NCI-H1436 (cell line): ENCODE results near the gene NCOA5.
A peak's percentile ranks its signal among the peaks of the same experiment; 100 is the strongest.

ENCODE experiments used
- DNase-seq: peaks from one replicate; lab custom pipeline; 2025; lab: John Stamatoyannopoulos, UW

Gene NCOA5

DNA sequence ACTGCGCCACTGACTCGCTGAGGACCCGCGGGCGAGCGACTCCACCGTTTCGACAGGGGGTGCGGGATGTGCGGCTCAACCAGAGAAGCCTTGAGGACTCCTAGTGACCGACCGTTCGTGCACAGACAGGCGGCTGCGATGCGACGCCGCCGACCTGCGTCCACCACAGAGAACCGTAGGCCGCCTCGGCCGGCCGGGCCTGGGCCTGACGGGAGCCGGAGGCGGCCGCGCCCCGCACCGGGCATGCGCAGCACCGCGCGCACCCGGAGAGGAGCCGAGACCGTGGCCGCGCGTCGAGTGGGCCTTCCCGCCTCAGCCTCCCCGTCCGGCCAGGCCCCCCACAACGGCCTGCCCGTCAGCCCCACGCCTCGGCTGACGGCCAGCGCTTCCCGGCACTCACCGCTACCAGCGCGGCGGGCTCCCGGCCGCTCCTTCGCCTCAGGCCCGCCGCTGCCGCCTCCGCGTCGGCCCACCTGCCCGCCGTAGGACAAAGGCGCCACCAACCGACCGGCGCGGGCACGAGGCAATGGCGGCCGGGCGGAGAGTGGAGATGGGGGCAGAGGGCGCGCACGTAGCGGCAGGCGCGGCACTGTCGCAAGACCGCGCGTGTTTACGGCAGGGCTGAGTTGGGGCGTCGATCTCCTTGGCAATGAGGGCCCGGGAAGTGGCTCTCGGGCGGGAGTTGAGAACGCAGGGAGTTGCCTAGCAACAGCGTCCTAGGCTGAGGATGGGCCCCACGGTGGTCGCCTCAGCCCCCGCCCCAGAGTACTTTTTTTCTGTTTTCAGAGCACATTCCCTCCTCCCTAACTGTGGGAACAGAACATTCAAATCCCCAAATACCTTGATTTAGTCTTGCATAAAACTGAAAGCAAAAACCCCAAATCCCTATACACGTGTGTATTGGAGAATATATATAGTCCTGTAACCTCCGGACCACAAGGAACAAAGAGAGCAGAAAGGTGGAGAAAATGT, at the start of gene NCOA5:
Gene NCOA5 (minus strand): TSS at position 546 of the 972 bp plus-strand sequence. CDS start 10,538 bp downstream, outside the sequence.
- peak; percentile 95 for DNase-seq

DNA sequence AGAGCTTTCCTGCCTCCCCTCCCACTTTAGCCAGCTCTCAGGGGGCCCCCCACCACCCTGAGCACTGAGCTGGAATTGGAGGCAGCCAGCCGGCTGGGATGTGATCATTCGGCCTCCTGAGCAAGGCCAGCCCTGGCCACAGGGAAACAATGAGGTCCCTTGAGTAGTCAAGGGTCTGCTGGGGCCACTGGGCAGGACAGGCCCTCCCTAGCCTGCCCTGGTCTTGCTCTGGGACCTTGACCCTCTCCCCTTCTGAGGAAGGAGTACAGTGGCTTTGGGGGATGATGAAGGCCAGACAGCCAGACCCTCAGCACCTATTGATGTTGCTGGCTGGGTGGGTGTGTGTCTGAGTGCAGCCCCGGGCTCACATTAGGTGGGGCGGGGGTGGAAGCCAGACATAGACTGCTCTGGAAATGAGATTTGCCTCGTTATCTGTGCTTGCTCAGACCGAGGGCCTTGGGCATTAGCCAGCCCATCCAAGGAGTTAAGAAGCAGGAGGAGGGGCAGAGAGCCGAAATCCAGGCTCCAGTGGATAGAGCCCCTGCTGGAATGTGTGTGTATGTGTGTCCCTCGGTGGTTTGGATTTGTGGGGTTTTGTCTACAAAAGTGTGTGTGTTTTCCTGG, 49.6 kb upstream of the NCOA5 start:
- no peak for DNase-seq

DNA sequence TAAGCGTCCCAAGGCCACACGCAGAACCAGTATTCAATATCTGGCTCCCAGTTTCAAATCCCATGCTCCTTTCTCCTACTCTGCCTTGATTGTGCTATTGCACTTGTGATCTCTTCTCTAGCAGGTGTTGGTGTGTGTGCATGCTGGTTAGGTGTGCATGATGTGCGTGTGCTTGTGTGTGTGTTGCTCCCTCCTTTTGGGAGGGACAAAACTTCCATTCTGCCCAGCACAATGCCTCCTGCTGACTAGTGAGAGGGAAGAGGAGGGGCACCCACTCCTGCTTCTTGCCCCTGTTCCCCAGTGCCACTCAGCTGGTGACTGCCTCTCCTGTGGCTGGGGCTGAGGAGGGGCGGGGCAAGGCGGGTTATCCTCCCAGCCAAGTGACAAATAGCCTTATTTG, 48.1 kb upstream of the NCOA5 start:
- DNase-seq = no peak

DNA sequence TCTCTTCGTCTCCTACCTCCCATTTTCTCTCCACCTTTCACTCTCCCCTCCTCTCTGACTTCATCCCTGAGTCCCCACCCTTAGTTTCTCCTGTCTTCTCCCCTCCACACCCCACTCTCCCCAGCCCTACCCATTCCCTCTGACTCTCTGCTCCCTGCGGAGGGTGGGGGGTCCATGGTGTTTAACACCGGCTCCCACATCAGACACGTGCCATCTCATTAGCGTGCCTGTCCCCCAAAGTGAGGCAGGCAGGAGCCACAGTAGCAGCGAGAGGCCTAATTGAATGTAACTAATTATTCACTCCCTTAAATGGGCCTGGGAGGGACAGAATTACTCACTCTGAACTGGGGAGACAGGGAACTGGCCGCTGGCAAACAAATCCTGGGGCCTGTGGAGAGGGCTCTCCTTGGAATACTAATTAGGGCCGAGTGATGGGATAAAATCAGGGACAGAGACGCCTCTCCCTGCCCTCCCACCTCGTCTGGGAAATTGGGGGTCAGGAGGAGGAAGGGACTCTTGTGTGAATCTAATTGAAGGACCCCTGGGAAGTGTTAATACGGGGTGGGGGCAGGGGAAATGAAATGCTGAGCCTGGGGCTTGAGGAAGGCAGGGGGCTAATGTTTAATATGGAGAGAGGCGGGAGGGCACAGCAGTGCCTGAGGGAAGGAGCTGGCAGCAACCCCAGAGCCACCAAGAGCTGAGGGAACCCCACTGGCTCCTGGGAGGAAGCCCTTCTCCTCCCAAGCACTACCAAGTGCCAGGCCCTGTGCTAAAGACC, 46.3 kb upstream of the NCOA5 start:
- no peak for DNase-seq

DNA sequence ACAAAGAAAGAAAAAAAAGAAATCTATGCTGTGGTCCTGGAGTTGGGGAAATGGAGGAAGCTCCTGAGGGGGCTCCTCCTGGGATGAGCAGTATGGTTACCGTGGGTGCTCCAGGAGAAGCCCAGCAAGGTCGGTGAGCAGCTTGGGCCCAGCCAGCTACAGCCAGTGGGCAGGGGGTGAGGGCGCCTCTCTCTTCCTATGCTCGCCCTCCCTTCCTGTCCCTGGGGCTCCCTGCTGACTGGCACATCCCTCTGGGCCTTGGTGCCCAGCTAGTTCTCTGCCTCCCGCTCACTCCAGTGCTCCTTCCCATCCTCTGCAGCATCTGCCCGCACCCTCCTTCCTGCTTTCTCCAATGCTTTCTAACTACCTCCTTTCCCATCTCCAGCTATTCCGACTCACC, 45.0 kb upstream of the NCOA5 start:
- DNase-seq = no peak

DNA sequence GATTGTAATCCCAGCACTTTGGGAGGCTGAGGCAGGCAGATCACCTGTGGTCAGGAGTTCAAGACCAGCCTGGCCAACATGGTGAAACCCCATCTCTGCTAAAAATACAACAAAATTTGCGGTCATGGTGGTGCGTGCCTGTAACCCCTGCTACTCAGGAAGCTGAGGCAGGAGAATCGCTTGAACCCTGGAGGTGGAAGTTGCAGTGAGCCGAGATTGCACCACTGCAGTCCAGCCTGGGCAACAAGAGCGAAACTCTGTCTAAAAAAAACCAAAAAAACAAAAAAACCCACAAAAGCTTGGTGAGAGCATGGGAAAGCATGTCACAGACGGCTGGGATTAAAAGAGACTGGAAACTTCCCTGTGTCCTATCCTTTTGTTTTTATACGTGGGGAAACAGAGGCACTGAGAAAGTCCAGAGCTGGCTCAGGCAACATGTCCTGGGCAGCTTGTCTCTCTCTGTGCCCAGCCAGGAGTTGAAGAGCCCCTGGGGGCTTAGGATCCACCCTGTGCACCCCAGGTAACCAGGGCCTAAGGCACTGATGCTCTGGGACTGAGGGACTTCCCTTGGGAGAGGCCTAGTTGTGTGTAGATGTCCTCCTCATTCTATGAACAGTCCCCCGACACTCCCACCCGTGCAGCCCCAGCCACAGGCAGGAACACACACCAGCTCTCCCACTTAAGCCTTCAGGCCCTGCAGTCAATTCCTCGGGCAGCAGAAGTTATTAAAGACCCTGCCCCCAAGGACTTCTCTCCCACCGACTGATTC, 44.3 kb upstream of the NCOA5 start:
- no peak for DNase-seq

DNA sequence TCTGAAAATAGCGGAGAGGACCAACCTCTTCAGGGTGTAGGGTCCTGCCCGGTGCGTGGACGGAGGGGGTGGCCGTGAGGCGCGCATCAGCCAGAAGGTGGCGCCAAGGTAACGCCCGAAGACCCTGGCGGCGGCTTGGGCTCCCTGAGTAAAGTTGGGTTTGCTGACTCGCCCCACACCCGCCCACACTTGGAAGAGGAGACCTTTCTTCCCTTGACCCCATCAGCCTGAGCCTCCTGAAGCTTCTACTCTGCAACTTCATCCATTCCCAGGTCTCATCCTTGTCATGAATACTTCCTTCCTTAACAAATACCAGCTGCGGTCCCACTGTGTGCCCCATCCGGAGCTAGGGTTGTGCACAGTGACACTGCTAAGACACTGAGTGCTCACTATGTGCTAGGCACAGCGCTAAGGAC, 43.0 kb upstream of the NCOA5 start:
- peak; percentile 69 for DNase-seq

DNA sequence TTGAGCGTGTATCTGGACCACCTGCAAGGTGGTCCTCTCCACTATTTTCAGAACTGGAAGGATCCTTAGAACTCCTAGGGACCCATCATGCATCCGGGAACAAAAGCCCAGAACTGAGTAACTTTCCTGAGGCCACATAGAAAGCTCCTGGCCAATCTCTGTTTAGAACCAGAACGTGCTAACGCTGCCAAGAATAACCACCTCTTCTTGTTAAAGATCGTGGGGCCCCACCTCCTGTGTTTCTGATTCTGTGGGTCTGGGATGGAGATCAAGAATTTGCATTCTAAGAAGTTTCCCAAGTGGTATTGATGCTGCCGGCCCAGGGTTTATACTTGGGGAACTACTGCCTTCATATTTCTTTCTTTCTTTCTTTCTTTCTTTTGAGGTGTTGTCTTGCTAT, 41.6 kb upstream of the NCOA5 start:
- no peak for DNase-seq

DNA sequence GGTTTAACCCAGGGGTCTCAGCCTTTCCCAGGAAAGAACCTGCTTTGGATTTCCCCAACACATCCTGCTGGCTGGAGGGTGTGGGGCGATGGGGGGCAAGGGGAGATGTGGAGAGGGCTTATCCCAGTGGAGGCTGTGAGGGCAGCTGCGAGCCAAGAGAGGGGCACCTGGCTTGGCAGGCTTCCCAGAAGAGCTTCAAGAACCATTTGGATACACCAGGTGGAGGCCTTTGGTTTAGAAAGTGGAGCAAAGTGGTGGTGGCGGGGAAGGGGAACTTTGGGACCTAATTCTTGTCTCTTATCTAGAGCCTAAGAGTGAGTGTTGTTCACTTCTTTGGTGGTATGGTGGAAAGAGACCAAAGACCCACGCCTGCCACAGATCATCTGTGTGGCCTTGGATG, 40.8 kb upstream of the NCOA5 start:
- DNase-seq = no peak

DNA sequence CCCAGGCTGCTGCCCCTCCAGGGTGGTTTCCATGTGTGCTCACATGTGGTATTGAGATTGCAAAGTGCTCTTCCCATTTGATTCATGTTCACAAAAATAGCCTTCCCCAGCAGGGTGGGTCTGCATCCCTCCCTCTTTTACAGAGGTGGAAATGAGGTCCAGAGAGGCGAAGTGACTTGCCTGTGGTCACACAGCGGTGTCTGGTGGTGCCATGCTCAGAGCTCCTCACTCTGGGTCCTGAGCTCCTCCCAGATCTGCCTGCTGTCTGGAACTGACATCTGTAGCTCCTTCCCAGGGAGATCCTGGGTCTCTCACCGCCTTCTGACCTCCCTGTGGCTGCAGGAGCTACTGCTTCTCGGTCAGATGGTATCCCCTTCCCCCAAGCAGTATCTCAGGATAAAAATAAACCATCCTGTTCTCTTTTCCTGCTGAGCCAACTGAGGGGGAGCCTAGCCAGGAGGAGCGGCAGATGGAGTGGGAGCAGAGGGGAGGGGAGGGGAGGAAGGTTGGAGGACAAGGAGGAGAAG, 40.3 kb upstream of the NCOA5 start:
- no peak for DNase-seq

DNA sequence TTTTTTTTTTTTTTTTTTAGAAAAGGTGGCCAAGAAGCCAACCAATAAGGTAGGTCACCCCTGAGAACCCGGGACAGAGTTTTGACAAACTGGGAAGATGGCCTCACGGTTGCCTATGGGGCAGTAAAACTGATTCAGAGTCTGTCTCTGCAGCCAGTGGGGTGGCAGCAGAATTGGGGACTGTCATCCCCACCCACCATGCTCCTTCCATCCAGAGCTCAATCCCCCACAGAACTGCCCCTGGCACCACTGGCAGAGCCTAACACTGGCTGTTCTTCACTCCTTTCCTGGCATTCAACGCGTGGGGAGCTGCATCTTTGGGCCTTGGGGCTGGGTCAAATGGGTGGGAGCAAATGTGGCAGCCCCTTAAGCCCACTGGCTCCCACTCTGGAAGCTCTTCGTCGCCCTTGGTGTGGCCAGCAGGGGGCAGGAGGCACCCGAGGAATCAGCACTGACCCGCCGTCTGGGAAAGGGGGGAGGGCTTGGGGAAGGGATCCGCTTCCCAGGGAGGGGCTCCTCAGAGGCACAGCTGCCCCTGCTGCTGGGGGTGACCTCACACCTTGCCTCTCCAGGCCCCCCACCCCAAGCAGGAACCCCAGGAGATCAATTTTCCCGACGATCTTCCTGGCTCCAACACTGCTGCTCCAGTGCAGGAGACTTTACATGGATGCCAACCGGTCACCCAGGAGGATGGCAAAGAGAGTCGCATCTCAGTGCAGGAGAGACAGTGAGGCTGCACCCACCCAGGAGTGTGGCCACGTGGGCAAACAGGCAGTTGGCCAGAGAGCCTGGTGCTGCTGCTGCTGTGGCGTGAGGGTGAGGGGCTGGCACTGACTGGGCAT, 38.8 kb upstream of the NCOA5 start:
- peak; percentile 28 for DNase-seq

DNA sequence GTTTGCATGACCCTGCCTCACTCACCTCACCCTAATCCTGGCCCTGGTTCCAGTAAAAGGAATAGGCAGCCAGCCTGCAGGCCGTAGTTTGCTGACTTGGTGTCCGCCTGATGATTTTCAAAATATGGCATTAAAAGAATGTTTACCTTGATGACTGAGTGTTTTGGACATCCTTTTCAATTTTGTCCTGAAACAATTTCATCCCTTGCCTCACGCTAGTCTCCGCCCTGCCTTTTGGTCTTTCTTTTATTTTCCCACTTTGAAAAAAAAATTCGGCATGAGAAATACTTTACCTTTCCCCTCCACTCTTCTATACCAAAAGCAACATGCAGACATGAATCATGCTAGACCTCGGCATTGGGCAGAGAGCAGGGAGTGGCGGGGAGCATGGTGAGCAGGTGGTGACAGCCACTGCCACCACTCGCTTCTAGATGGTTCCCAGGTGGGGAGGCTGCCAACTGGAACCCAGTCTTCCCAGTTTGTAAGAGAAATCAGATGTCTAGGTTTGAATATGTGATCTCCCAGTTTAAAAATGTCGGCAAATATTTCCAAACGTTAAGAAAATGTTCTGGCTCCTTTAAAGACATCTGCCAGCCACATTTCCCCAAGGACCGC, 37.7 kb upstream of the NCOA5 start:
- no peak for DNase-seq

DNA sequence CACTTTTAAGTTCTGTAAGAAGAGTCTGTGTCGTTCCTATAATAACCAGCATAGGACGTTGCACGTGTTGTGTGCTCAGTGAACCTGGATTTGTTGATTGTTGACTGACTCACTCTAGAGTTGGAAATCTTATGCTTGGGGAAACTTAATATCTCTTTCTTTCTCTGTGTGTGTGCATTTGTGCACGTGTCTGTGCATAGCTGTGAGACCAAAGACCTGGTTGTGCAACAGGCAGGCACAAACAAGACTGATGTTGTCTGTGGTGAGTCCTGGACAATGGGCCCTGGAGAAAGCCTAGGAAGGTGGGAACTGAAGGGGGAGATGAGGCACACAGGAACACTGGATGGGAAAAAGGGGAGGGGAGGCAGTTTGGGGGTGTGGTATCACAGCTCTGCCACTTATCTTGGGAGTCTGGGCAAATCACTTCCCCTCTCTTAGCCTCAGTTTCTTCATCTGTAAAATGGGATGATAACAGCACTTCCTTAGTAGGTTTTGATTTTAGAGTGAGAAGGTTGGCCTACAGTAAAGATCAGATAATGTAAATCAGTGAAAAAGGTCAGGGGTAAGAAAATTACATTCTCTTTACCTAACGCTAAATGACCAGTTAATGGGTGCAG, 36.8 kb upstream of the NCOA5 start:
- no peak for DNase-seq

DNA sequence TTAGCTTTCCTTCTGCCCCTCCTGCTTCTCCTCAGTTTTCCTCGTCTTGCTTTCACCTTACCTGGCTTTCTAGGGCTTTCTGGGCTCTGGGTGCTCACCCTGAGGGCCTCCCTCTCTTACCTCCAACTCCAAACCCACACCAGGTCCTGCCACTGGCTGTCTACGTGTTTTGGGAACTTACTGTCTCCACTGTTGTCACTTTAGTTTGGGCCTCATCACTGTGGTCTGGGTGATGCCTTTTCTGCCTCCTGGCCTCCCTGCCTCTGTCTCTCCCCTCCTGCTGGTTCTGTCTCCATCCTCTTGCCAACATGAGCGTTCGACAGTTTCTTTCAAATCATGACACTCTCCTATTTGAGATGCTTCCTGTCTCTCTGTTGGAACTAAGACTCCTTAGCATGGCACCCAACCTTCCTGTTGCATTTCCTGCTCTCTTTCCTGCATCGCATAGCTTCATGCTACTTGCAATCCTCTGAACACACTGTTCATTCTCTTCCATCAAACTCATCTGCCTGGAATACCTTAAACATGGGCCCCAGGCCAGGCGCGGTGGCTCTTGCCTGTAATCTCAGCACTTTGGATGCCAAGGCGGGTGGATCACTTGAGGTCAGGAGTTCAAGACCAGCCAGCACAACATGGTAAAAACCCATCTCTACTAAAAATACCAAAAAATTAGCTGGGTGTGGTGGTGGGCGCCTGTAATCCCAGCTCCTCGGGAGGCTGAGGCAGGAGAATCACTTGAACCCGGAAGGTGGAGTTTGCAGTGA, 33.9 kb upstream of the NCOA5 start:
- DNase-seq = no peak

DNA sequence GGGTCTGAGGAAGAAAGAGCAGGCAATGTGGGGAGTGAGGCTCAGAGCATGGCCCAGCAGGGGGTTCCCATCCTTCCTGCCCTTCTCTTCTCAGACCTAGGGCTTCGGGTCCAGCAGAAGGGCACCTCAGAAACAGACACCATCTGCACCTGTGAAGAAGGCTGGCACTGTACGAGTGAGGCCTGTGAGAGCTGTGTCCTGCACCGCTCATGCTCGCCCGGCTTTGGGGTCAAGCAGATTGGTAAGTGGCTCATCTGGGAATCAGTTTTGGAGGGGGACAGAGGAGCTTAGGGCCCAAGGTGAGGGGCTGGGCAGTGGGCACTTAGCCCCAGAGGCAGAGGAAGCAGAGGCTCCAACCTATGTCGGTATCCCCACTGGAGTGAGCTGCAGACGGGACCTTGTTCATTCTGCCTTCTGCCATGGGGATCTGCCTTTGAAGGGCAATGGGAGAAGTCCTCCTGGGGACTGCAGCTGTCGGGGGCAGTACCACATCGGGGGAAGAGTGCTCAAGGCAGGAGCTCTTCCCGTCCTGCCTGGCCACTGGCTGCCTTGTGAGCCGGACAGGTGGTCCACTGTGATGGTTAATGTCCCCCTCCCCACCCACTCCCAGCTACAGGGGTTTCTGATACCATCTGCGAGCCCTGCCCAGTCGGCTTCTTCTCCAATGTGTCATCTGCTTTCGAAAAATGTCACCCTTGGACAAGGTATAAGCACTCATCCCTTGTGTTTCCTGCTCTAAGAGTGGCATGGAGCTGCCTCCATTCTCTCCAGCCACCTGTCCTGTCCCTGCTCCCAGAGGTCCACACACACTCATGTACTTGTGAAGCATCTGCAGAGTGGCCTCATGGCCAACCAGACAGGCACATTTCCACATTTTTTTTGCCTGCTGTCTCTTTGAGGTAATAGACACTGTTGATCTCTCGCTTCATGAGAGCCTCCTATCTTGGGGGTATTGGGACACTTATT, 33.0 kb upstream of the NCOA5 start:
- DNase-seq = no peak

DNA sequence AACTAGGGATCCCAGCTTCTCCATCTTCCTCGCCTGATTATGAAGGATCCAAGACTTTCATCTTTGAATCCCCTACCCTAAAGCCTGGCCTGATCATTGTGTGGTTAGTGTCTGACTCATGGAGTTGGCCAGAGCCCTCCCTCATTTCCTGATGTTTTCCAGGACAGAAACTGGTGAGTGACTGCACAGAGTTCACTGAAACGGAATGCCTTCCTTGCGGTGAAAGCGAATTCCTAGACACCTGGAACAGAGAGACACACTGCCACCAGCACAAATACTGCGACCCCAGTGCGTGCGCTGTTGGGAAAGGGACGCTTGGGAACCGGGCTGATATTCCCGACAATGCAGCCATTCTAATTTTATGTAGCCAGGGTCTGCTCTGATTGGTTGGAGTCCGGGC, 32.3 kb upstream of the NCOA5 start:
- DNase-seq = no peak

DNA sequence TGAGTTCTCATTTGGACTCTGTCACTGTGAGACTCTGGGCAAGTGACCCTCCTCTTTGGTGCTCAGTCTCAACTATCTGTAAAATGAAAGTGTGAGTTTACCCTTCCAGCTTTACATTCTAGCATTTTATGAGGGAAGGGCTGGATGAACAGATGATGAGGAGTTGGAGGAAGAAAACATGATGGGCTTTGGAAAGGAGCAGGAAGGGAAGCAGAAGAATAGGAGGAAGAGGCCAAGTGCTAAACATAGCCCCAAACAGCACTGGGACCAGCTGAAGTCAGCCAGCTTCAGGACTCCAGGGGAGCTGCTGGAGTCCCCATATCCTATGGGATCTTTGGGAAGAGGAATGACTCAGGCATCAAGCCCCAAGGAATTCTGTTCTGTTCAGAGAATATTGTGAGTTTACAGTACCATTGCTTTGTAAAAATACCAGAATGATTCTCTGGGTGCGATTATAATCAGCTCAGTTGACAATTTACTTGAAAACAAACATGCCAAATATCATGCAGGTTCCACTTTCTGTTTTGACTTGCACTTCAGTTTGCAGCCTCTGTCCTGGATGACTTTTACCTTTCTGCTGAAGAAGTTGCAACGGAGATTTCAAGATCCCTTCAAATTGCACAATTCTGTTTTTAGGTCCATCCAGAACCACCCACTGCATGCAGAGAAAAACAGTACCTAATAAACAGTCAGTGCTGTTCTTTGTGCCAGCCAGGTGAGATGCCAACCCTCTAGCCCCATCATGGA, 31.6 kb upstream of the NCOA5 start:
- DNase-seq = no peak
